Measurements from ENCODE around the gene SPATA21. TPM values are rescaled to one million over a fixed set of nuclear protein-coding genes. Genes with fewer than 3 reads are reported as not detected.

SPATA21 gene
- total and polyA plus RNA-seq, 2 donors (not counting 3 experiments of a cell fraction or from before 2014, with no cell fraction given) = not detected

GRCh38 chr1:16438516-16438915 lies 1.3 kb upstream of the SPATA21 start:
- Histone ChIP-seq H3K4me3 (replicated peaks in 1 of 3; ENCODE audit: insufficient read depth in 1 of 3, low read depth in 1 of 3, low read length in 3 of 3) (no peak overlapping the region), H3K9ac (replicated peaks; ENCODE audit: extremely low read depth, insufficient read depth, low read length) (no peak overlapping the region), H3K4me1 (ENCODE audit: control insufficient read depth, extremely low read depth, insufficient read depth, low read length) (peaks cover 12% of the 10 kb centered on the region), H4K20me1 (replicated peaks; ENCODE audit: control insufficient read depth, extremely low read depth, insufficient read depth, low read length) (no peaks in the 10 kb centered on the region), H2AFZ (ENCODE audit: low read depth, low read length) (no peak overlapping the region), H3K79me2 (ENCODE audit: control insufficient read depth, insufficient read depth, low read length) (peaks cover 28% of the 10 kb centered on the region), H3K27ac (ENCODE audit: insufficient read depth, low read depth, low read length) (no peak overlapping the region), H3K9me1 (replicated peaks; ENCODE audit: control insufficient read depth, extremely low read depth, insufficient read depth, low read length) (no peaks in the 10 kb centered on the region), H3K27me3 (ENCODE audit: control insufficient read depth in 2 of 2, insufficient read depth in 2 of 2, low read length in 2 of 2) (no peaks in the 10 kb centered on the region), H3K4me2 (ENCODE audit: insufficient read depth, low read length) (no peak overlapping the region), H3K9me3 (replicated peaks; ENCODE audit: control insufficient read depth, insufficient read depth, low read length) (no peaks in the 10 kb centered on the region), H3K36me3 (ENCODE audit: control insufficient read depth in 2 of 2, extremely low read depth in 1 of 2, insufficient read depth in 2 of 2, low read length in 2 of 2) (peaks cover 2 to 5% of the 10 kb centered on the region in 2 experiments)
- ChIA-PET CTCF (interaction anchor here (2.9 kb wide), 1 partner anchor 75 kb away, joined by 24 read pairs; no protein-coding TSS in a partner anchor), POLR2A (no interaction called here)
- DNase-seq (ENCODE audit: low read depth, low spot score) (no peak), FAIRE-seq (no peak)
- TF ChIP-seq MAX (IDR thresholded peaks at IDR 0.05; ENCODE audit: insufficient read depth, insufficient read length) = no peak
- no peak for TF ChIP-seq FOS (IDR thresholded peaks at IDR 0.05; ENCODE audit: borderline replicate concordance, insufficient read depth, low read length)
- TF ChIP-seq, protein P1, sequence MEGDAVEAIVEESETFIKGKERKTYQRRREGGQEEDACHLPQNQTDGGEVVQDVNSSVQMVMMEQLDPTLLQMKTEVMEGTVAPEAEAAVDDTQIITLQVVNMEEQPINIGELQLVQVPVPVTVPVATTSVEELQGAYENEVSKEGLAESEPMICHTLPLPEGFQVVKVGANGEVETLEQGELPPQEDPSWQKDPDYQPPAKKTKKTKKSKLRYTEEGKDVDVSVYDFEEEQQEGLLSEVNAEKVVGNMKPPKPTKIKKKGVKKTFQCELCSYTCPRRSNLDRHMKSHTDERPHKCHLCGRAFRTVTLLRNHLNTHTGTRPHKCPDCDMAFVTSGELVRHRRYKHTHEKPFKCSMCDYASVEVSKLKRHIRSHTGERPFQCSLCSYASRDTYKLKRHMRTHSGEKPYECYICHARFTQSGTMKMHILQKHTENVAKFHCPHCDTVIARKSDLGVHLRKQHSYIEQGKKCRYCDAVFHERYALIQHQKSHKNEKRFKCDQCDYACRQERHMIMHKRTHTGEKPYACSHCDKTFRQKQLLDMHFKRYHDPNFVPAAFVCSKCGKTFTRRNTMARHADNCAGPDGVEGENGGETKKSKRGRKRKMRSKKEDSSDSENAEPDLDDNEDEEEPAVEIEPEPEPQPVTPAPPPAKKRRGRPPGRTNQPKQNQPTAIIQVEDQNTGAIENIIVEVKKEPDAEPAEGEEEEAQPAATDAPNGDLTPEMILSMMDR (IDR thresholded peaks at IDR 0.05; ENCODE audit: extremely low read depth in 1 of 2, insufficient read depth in 1 of 2, low read depth in 1 of 2, low read length in 2 of 2) = no peak
- BruUV-seq (replicated peaks) = no TSS peak
- dilution Hi-C loops (cut with MboI; ENCODE audit: extremely low pct_ligation_motif_present, low sequenced_read_pairs) (no loop called here), intact Hi-C loops (cut with micrococcal nuclease) (no loop called here)

GRCh38 chr1:16434501-16434900 lies 2.7 kb downstream of the SPATA21 start:
- H3K9me3 ChIP-seq (replicated peaks; ENCODE audit: control insufficient read depth, insufficient read depth, low read length) = no peaks in the 10 kb centered on the region
- no peak overlapping the region for H3K4me2 ChIP-seq (ENCODE audit: insufficient read depth, low read length)
- TF ChIP-seq POLR2AphosphoS5 (IDR thresholded peaks at IDR 0.05; ENCODE audit: insufficient read depth, low read depth, low read length) = no peak
- TF ChIP-seq MYC (IDR thresholded peaks at IDR 0.05; ENCODE audit: low read depth, low read length) = no peak
- no peak for TF ChIP-seq JUN (IDR thresholded peaks at IDR 0.05; ENCODE audit: borderline replicate concordance, insufficient read depth, insufficient read length, low read depth)
- TF ChIP-seq POLR2A (IDR thresholded peaks at IDR 0.05; ENCODE audit: low read depth, low read length) = no peak
- no peak for TF ChIP-seq GATA2 (IDR thresholded peaks at IDR 0.05; ENCODE audit: insufficient read depth, insufficient read length, low read depth, low read length)
- TF ChIP-seq MAX (IDR thresholded peaks at IDR 0.05; ENCODE audit: insufficient read depth, insufficient read length) = no peak
- no peak for TF ChIP-seq EZH2 (IDR thresholded peaks at IDR 0.05; ENCODE audit: borderline replicate concordance, low read depth, low read length, severe bottlenecking)
- TF ChIP-seq FOS (IDR thresholded peaks at IDR 0.05; ENCODE audit: borderline replicate concordance, insufficient read depth, low read length) = no peak
- TF ChIP-seq, protein P1 (IDR thresholded peaks at IDR 0.05; ENCODE audit: extremely low read depth in 1 of 2, insufficient read depth in 1 of 2, low read depth in 1 of 2, low read length in 2 of 2) = no peak
- dilution Hi-C loops (cut with MboI; ENCODE audit: extremely low pct_ligation_motif_present, low sequenced_read_pairs) (no loop called here), intact Hi-C loops (cut with micrococcal nuclease) (no loop called here)
- H3K36me3 ChIP-seq (ENCODE audit: control insufficient read depth in 2 of 2, extremely low read depth in 1 of 2, insufficient read depth in 2 of 2, low read length in 2 of 2) = no peaks in the 10 kb centered on the region
- no peak for DNase-seq (ENCODE audit: low read depth, low spot score)
- no peak overlapping the region for H3K4me3 ChIP-seq (replicated peaks in 1 of 3; ENCODE audit: insufficient read depth in 1 of 3, low read depth in 1 of 3, low read length in 3 of 3)
- H3K27ac ChIP-seq (ENCODE audit: insufficient read depth, low read depth, low read length) = no peak overlapping the region
- no peak overlapping the region for H3K9ac ChIP-seq (replicated peaks; ENCODE audit: extremely low read depth, insufficient read depth, low read length)
- ChIA-PET CTCF (interaction anchor here (1.9 kb wide), 1 partner anchor 11 kb away, joined by 6 read pairs; no protein-coding TSS in a partner anchor), POLR2A (no interaction called here)
- BruUV-seq (replicated peaks) = no TSS peak
- H4K20me1 ChIP-seq (replicated peaks; ENCODE audit: control insufficient read depth, extremely low read depth, insufficient read depth, low read length) = no peaks in the 10 kb centered on the region
- FAIRE-seq = no peak
- no peak overlapping the region for H2AFZ ChIP-seq (ENCODE audit: low read depth, low read length)
- H3K9me1 ChIP-seq (replicated peaks; ENCODE audit: control insufficient read depth, extremely low read depth, insufficient read depth, low read length) = no peaks in the 10 kb centered on the region
- H3K27me3 ChIP-seq (ENCODE audit: control insufficient read depth in 2 of 2, insufficient read depth in 2 of 2, low read length in 2 of 2) = no peaks in the 10 kb centered on the region
- no peaks in the 10 kb centered on the region for H3K4me1 ChIP-seq (ENCODE audit: control insufficient read depth, extremely low read depth, insufficient read depth, low read length)
- H3K79me2 ChIP-seq (ENCODE audit: control insufficient read depth, insufficient read depth, low read length) = no peaks in the 10 kb centered on the region
